GM10248 (cell line): ENCODE data around the gene NPAS4.
"Not testable (repeated sequence)": the region's sequence is repeated elsewhere in the genome, so short reads cannot be mapped to it uniquely, and the experiment has no call there.

Source experiments
- CTCF ChIA-PET: fragments of 300-600 bp; sonication (Branson Sonifier 250); formaldehyde crosslinking; extraction: SDS; loops from one replicate; lab custom pipeline; 2021; ENCODE audit warnings: antibody characterized with exemption; lab: Yijun Ruan, JAX
- POLR2A ChIA-PET: fragments of 350-650 bp; sonication (Branson Sonifier 250); formaldehyde crosslinking; extraction: SDS; loops from one replicate; lab custom pipeline; 2020; ENCODE audit warnings: antibody characterized with exemption; lab: Yijun Ruan, JAX
- DNase-seq: peaks from one replicate; pipeline ENCODE4 v3.0.0; 2012; ENCODE audit errors: extremely low spot score
- CTCF ChIP-seq: IDR thresholded peaks from 2 replicates; pipeline ENCODE4 v1.5.1; 2012; ENCODE audit warnings: mild to moderate bottlenecking, low read depth; ENCODE audit errors: extremely low read depth, missing control alignments, control extremely low read depth

The NPAS4 gene

DNA sequence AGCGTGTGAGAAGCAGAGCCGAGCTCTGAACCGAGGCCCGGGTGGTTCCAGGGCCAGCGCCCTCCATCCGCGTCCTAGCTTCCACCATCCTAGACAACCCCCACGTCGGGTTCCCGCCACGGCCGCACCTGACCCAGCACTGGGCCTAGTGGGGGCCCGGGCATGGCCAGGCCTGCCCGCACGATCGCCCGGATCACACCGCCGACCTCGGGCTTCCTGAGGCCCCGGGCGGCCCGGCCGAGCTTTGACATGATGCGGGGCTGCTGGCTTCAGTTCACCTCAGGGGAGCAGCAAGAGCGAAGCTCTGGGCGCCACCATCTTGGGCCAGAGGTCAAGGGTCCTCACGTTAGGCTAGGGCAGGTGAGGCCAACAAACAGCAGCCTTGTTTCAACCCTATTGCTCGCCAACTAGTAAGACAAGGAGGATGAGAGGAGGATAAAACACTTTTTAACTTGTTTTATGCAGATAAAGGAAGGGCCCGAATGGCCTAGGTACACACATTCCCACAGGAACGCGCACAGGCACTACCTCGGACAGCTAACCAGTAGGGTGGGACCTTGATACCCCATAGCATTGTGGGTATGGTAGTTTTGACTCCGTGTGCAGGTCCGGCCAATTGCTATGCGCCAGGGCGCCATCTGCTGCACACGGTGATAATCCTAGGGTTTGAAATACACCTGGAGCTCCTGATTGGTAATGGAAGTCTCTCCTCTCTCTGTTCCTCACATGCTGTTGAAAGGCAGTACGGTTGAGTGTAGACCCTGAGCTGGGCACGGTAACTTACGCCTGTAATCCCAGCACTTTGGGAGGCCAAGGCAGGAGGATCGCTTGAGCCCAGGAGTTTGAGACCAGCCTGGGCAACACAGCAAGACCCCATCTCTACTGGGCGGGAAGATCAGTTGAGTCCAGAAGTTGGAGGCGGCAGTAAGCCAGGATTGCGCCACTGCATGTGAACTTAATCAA, 17.9 kb downstream of the NPAS4 start, which contains the start of gene MRPL11:
MRPL11 (minus strand) TSS at position 345 of the 963 bp plus-strand sequence; CDS start at position 251, 94 bp downstream.
- POLR2A ChIA-PET = interaction anchor here (0.5 to 1.0 kb wide), 2 partner anchors 215 to 1649 kb away, joined by 3 to 6 read pairs; no protein-coding TSS in a partner anchor
- CTCF ChIA-PET = interaction anchor here (0.7 to 3.7 kb wide), 40 partner anchors 8 to 523 kb away, joined by 3 to 28 read pairs (median 5); partner anchors contain the start of genes CCS, DPP3, NPAS4 and PELI3
- TF ChIP-seq CTCF = peak; percentile 74
- DNase-seq = peak; percentile 96

DNA sequence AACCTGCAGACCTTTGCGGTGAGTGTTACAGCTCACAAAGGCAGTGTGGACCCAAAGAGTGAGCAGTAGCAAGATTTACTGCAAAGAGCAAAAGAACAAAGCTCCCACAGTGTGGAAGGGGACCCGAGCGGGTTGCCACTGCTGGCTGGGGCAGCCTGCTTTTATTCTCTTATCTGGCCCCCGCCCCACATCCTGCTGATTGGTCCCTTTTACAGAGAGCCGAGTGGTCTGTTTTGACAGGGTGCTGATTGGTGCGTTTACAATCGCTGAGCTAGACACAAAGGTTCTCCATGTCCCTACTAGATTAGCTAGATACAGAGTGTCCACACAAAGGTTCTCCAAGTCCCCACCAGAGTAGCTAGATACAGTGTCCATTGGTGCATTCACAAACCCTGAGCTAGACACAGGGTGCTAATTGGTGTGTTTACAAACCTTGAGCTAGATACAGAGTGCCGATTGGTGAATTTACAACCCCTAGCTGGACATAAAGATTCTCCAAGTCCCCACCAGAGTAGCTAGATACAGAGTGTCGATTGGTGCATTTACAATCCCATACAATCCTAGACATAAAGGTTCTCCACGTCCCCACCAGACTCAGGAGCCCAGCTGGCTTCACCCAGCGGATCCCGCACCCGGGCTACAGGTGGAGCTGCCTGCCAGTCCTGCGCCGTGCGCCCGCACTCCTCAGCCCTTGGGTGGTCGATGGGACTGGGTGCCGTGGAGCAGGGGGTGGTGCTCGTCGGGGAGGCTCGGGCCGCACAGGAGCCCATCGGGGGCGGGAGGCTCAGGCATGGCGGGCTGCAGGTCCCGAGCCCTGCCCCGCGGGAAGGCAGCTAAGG, 19.5 kb downstream of the NPAS4 start:
- ChIA-PET CTCF (interaction anchor here (1.1 to 3.7 kb wide), 7 partner anchors 9 to 238 kb away, joined by 3 to 28 read pairs (median 5); partner anchors contain the start of gene RBM4B), POLR2A (interaction anchor here (0.6 kb wide), 1 partner anchor 10 kb away, joined by 8 read pairs; no protein-coding TSS in a partner anchor)
- not testable (repeated sequence) for DNase-seq

GRCh38 chr11:66440940-66441282, 20.1 kb downstream of the NPAS4 start:
- DNase-seq, POLR2A ChIA-PET: not testable (repeated sequence)
- CTCF ChIA-PET = interaction anchor here (1.1 to 3.7 kb wide), 5 partner anchors 14 to 237 kb away, joined by 3 to 28 read pairs (median 5); partner anchors contain the start of gene RBM4B

- DNase-seq = no peak
- no peak for TF ChIP-seq CTCF
- POLR2A ChIA-PET = no interaction called here
- CTCF ChIA-PET = no interaction called here
Measured at GRCh38 chr11:66443602-66444001, 22.8 kb downstream of the NPAS4 start.

GRCh38 chr11:66447012-66447411, 26.2 kb downstream of the NPAS4 start:
- CTCF ChIA-PET = interaction anchor here (0.9 to 1.5 kb wide), 4 partner anchors 9 to 38 kb away, joined by 3 to 5 read pairs (median 4); partner anchors contain the start of genes DPP3 and MRPL11
- TF ChIP-seq CTCF = no peak
- DNase-seq = no peak
- POLR2A ChIA-PET = no interaction called here

GRCh38 chr11:66448523-66448922, 27.7 kb downstream of the NPAS4 start:
- ChIA-PET POLR2A (no interaction called here), CTCF (interaction anchor here (1.2 to 1.7 kb wide), 3 partner anchors 18 to 32 kb away, joined by 3 to 4 read pairs (median 3); partner anchors contain the start of genes DPP3 and PELI3)
- no peak for DNase-seq
- no peak for TF ChIP-seq CTCF

- POLR2A ChIA-PET = no interaction called here
- CTCF ChIA-PET = no interaction called here
- DNase-seq = no peak
- TF ChIP-seq CTCF = no peak
Measured at GRCh38 chr11:66450560-66450959, 29.7 kb downstream of the NPAS4 start.
